DMS114 treated with DMSO at 0.1 percent for 48 hours (cell line): ENCODE measurements around the gene ZNF799.
"Not testable (repeated sequence)": the region's sequence is repeated elsewhere in the genome, so short reads cannot be mapped to it uniquely, and the experiment has no call there.

Experiments
- DNase-seq: peaks from one replicate; lab custom pipeline; 2025; ENCODE audit not compliant: unreplicated experiment; lab: John Stamatoyannopoulos, UW

ZNF799 gene

DNA sequence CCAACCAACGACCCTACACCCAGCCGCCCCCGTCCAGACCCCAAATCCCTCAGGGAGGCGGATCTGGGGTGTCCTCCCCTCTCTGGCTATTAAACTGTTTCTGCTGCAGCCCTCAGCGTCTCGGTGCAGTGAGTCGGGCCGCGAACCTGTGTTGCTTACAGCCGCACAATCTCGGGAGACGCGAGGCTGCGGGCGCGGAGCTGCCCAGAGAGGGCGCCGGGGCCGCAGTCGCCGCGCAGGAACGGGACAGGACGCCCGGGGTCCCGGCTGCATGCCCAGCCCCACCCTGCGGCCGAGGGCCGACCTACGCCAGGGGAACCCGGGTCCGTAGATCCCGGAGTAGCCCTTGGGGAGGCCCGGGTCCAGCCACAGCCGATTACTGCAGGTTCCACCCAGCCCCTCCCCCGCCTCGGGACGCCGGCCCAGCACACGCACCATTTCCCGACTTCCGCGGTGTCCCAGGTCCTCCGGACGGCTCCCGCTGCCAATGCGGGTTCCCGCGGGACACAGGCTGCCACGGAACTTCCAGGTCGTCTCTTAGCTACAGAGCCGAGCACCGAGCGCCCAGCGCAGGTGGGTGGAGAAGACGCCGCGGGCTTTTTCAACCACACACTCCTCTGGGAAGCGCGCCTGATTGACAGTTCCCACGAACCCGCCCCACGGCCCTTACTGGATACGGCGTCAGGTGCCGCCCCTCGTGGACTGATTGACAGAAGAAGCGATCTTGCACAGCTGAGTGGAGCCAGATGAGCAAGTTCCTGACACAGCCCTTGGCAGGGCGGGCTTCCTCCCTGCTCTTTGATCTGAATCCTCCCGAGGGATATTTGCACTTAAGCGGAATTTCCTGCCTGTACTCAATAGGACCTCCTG is at the start of gene ZNF799:
Gene ZNF799 (minus strand): TSS at position 639 of the 870 bp plus-strand sequence. CDS start 201 bp downstream, at position 438.
- DNase-seq, result peak; percentile 78

DNA sequence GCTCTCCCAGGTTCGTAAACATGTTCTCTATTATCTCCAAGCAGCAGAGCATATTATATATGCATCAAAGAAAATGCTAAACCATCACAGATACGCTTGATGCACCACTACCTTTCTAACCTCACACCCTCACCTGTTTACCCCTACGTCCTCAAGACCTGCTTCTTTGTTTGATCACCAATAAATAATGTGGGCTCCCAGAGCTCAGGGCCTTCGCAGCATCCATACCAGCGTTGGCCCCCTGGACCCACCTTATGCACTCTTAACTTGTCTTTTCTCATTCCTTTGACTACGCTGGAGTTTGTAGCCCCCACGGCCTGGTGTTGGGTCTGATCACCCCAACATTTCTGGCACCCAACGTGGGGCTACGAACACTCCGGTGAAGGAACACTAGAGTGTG is 49.8 kb upstream of the ZNF799 start:
- no peak for DNase-seq

- no peak for DNase-seq
Measured at GRCh38 chr19:12448808-12449207, 47.7 kb upstream of the ZNF799 start.

DNA sequence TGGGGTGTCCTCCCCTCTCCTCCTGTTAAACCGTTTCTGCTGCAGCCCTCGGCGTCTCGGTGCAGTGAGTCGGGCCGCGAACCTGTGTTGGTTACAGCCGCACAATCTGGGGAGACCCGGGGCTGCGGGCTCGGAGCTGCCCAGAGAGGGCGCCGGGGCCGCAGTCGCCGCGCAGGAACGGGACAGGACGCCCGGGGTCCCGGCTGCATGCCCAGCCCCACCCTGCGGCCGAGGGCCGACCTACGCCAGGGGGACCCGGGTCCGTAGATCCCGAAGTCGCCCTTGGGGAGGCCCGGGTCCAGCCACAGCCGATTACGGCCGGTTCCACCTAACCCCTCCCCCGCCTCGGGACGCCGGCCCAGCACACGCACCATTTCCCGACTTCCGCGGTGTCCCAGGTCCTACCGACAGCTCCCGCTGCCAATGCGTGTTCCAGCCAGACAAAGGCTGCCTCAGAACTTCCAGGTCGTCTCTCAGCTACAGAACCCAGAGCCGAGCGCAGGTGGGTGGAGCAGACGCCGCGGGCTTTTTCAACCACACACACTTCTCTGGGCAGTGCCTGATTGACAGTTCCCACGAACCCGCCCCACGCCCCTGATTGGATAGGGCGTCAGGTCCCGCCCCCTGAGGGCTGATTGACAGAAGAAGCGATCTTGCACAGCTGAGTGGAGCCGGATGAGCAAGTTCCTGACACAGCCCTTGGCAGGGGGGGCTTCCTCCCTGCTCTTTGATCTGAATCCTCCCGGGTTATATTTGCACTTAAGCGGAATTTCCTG is 39.7 kb upstream of the ZNF799 start, which contains the start of gene ZNF443:
Gene ZNF443 (minus strand): TSS at position 481 of the 776 bp plus-strand sequence. CDS start 107 bp downstream, at position 374.
- DNase-seq, result peak; percentile 81

DNA sequence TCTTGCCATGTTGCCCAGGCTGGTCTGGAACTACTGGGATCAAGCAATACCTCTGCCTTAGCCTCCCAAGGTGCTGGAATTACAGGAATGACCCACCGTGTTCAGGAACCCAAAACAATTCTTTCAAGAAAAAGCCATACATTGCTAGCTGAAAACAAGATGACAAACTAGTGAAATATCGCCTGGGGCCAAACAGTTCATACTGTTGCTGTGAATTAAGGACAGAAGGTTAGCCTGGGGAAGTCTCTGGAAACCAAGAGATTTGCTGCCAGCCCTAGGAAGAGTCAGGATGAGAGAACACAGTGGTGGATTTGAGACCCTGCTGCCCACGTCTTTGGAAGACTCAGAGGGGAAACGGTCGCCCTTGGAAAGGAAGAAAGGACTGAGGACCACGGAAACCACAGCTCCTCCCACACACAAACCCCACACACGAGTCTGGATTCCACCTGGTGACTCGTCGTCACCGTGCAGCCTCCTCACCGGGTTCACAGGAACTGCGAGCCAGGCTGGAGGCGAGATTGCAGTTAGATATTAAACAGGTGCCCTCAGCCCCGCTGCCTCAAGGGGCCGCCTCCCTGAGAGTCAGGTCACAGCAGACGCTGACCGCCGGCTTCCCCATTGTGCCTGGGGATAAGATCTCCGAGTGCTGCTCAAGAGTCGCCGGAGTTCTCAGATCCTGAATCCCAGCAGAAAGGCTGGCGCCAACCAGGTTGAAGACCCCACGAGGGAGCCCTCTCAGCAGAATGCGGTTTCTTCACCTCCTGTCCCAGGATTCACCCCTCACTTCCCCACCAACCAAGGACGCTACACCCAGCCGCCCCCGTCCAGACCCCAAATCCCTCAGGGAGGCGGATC is 38.8 kb upstream of the ZNF799 start:
- DNase-seq, result not testable (repeated sequence)

- not testable (repeated sequence) for DNase-seq
Measured at GRCh38 chr19:12430726-12431299, 29.7 kb upstream of the ZNF799 start.

GRCh38 chr19:12425888-12426274 is 24.8 kb upstream of the ZNF799 start:
- DNase-seq, result no peak

GRCh38 chr19:12425236-12425887 is 24.3 kb upstream of the ZNF799 start:
- DNase-seq, result no peak

- not testable (repeated sequence) for DNase-seq
Measured at GRCh38 chr19:12417273-12417672, 16.2 kb upstream of the ZNF799 start.

GRCh38 chr19:12411893-12412292 is 10.8 kb upstream of the ZNF799 start:
- DNase-seq, result no peak

GRCh38 chr19:12399901-12400632 is 1.0 kb downstream of the ZNF799 start:
- not testable (repeated sequence) for DNase-seq

GRCh38 chr19:12391148-12391547 is 9.9 kb downstream of the ZNF799 start:
- DNase-seq, result not testable (repeated sequence)

GRCh38 chr19:12386365-12386764 is 14.7 kb downstream of the ZNF799 start:
- DNase-seq, result not testable (repeated sequence)

DNA sequence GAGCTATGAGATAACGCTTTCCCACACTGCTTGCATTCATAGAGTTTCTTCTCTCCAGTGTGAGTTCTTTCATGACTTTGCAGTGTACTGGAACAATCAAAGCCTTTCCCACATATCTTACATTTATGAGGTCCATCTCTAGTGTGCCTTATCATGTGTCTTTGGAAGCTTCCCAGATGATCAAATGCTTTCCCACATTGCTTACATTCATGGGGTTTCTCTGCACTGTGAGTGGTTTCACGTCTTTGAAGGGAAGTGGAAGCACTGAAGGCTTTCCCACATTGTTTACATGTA is 20.7 kb downstream of the ZNF799 start:
- DNase-seq, result no peak

DNA sequence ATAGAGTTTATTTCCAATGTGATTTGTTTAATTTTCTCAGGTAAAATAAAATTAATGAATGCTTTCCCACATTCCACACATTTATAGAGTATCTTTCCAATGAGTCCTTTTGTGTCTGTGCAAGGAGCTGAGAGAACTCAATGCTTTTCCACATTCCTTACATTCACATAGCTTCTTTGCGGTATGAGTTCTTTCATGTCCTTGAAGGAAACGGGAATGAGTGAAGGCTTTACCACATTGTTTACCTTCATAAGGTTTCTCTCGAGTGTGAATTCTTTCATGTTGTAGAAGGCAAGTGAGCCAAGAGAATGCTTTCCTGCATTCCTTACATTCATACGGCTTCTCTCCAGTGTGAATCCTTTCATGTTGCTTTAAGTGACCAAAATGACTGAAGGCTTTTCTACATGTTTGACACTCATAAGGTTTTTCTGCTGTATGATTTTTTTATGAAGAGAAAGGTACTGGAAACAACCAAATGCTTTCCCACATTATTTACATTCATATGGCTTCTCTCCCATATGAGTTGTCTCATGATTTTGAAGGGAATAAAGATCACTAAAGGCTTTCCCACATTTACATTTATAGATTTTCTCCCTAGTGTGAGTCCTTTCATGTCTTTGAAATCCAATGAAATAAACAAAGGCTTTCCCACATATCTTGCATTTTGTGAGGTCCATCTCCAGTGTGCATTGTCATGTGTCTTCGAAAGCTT is 21.2 kb downstream of the ZNF799 start:
- DNase-seq, result no peak

DNA sequence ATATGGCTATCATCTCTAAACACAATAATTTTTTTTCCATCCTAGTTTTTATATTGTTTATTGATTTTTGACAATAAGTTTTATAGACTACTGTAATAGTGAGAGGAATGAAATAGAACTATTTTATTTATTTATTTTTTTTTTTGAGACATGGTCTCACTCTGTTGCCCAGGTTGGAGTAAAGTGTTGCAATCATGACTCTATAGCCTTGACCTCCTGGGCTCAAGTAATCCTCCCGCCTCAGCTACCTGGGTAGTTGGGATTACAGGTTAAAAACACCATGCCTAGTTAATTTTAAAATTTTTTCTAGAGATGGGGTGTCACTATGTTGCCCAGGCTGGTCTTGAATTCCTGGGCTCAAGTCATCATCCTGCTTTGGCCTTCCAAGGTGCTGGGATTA is 27.0 kb downstream of the ZNF799 start:
- no peak for DNase-seq

DNA sequence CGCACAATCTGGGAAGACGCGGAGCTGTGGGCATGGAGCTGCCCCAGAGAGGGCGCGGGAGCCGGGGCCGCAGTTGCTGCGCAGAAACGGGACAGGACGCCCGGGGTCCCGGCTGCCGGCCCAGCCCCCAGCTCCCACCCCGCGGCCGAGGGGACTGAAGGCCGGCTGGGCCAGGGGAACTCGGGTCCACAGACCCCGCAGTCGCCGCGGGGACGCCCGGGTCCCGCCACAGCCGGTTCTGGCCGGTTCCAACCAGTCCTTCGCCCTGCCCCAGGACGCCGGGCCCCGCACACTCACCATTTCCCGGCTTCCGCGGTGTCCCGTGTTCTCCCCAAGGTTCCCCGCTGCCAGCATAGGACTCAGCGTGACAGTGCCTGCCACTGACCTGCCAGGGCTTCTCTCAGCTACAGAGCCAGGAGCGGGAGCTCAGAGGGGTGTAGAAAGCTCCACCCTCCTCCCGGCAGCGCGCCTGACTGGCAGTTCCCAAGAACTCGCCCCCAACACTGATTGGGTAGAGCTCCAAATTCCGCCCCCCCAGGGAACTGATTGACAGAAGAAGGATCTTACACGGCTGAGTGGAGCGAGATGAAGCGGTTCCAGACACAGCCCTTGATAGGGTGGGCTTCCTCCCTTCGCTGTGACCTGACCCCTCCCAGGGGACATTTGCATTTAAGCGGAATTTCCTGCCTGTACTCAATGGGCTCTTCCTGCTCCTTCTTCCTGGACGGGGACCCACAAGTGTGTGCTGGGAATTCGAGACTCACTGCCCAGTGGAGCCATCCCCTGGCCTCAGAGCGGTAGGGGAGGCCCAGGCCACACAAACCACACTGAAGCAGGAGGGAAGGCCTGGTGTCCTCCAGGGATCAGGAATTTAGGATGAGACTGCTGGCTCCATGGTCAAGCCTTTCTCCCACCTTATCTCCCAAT is 35.6 kb downstream of the ZNF799 start, which contains the start of gene ZNF442:
Gene ZNF442 (minus strand): TSS at position 448 of the 927 bp plus-strand sequence. CDS start 2,052 bp downstream, outside the sequence.
- peak; percentile 85 for DNase-seq
